ENCODE data around the gene FRMPD1.

The FRMPD1 gene

DNA sequence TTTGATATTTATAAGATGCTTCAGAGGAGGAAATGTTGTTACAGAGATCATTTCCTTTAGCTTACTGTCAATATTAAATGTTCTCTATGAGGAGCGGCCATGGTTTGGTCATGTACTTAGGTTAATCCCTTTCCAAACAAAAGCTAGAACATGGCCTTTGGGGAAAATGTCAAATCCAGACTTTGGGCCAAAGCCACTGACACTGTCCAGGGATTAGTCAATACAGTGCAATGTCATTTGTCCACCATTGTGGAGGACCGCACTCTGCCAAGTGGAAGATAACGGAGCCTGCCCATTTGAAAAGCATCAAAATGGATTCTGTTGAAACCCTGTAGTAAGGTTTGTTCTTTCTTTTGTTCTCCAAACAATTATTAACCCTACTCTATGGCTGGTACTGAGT, 50.1 kb downstream of the FRMPD1 start:
- no peak for DNase-seq (ENCODE audit: low read depth, low spot score)
- TF ChIP-seq, protein P1, sequence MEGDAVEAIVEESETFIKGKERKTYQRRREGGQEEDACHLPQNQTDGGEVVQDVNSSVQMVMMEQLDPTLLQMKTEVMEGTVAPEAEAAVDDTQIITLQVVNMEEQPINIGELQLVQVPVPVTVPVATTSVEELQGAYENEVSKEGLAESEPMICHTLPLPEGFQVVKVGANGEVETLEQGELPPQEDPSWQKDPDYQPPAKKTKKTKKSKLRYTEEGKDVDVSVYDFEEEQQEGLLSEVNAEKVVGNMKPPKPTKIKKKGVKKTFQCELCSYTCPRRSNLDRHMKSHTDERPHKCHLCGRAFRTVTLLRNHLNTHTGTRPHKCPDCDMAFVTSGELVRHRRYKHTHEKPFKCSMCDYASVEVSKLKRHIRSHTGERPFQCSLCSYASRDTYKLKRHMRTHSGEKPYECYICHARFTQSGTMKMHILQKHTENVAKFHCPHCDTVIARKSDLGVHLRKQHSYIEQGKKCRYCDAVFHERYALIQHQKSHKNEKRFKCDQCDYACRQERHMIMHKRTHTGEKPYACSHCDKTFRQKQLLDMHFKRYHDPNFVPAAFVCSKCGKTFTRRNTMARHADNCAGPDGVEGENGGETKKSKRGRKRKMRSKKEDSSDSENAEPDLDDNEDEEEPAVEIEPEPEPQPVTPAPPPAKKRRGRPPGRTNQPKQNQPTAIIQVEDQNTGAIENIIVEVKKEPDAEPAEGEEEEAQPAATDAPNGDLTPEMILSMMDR (IDR thresholded peaks at IDR 0.05; ENCODE audit: low read depth, low read length), result no peak
- H3K4me3 ChIP-seq (ENCODE audit: low read depth, low read length), result no peak overlapping the region
- in situ Hi-C loops (cut with HindIII; ENCODE audit: low sequenced_read_pairs), result no loop called here

DNA sequence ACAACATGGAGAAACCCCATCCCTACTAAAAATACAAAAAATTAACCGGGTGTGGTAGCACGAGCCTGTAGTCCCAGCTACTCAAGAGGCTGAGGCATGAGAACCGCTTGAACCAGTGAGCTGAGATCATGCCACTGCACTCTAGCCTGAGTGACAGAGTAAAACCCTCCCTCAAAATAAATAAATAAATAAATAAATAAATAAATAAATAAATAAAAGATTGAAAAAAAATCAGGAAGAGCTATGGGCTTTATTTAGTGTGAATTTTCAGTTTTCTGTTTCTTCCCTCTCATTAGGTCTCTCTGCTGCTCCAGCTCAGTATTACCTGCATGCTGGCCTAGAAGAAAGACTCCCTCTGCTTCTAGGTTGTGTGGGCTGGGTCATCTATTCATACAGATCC, 55.0 kb downstream of the FRMPD1 start:
- TF ChIP-seq, protein P1 (IDR thresholded peaks at IDR 0.05; ENCODE audit: low read depth, low read length), result no peak
- H3K4me3 ChIP-seq (ENCODE audit: low read depth, low read length), result no peak overlapping the region
- in situ Hi-C loops (cut with HindIII; ENCODE audit: low sequenced_read_pairs), result no loop called here
- DNase-seq (ENCODE audit: low read depth, low spot score), result no peak

DNA sequence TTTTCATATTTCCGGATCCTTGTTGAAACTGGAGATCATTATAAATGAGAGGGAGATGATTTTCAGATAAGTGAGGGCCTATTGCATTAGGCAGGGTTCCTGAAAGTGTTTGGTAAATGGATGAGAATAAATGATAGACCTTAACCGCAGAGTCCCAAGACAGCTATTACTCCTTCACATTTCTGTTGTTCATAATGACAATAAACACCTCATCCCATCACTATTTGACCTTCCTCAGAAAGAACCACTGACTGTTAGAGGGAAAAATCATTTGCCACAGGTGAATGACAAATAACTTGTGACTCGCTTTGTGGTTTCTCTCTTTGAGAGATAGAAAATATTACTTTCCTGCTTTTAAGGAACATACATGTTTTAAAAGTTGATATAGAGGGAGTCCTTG, 55.5 kb downstream of the FRMPD1 start:
- TF ChIP-seq, protein P1 (IDR thresholded peaks at IDR 0.05; ENCODE audit: low read depth, low read length), result no peak
- H3K4me3 ChIP-seq (ENCODE audit: low read depth, low read length), result no peak overlapping the region
- in situ Hi-C loops (cut with HindIII; ENCODE audit: low sequenced_read_pairs), result no loop called here
- DNase-seq (ENCODE audit: low read depth, low spot score), result peak; percentile 6

DNA sequence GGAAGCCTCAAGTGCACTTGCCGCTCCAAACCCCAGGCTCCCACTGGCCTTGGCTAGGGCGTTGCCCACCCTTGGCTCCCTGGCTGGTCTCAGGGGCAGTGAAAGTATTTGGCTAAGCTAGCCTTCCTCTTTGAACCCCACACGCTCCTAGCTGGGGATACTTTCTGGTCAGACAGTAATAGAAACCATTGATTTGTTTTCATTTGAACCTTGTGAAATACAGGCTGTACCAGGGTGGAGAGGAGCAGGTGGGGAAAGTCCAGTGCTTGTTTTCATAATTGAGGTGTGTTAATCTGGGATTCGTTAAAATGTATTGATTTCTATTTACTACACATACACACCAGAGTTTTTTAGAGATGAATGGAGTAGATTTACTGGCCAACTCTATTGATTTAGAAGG, 57.0 kb downstream of the FRMPD1 start:
- in situ Hi-C loops (cut with HindIII; ENCODE audit: low sequenced_read_pairs), result no loop called here
- DNase-seq (ENCODE audit: low read depth, low spot score), result no peak
- TF ChIP-seq, protein P1 (IDR thresholded peaks at IDR 0.05; ENCODE audit: low read depth, low read length), result no peak
- no peak overlapping the region for H3K4me3 ChIP-seq (ENCODE audit: low read depth, low read length)

DNA sequence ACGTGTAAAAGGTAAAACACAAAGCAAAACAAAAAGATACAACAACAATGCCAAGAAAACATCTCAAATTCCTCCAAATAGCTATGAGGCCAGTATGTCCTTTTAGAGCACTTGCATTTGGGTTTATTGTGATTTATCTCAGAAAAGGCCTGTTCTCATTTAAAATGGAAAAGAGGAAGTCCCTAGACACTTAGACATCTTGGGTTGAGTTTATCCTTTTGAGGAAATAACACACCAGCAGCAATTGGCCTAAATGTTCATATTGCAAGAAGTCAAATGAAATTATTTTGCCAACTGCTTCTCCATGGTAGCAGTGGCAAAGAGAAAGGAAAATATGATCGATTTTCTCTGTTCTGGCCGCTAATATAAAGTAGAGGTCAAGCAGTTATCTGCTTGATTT, 59.3 kb downstream of the FRMPD1 start:
- in situ Hi-C loops (cut with HindIII; ENCODE audit: low sequenced_read_pairs), result no loop called here
- TF ChIP-seq, protein P1 (IDR thresholded peaks at IDR 0.05; ENCODE audit: low read depth, low read length), result no peak
- no peak for DNase-seq (ENCODE audit: low read depth, low spot score)
- H3K4me3 ChIP-seq (ENCODE audit: low read depth, low read length), result no peak overlapping the region

DNA sequence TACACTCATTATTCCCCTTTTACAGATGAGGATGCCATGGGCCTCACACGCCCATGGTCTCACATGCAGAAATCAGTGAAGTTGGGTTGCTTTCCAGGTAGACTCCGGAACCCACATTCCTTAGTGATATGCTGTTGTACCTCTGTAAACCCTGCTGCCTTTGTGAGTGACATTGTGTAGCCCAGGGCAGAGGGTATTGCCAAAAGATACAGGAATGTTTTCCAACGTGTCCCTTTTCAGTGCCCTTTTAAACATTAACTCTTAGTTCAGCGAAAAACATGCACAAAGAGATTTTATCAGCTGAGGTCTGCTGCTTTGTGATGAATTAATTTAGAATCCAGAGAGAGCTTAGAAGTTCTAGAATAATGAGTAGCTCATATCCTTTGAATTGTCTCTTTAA, 64.5 kb downstream of the FRMPD1 start:
- in situ Hi-C loops (cut with HindIII; ENCODE audit: low sequenced_read_pairs), result no loop called here
- H3K4me3 ChIP-seq (ENCODE audit: low read depth, low read length), result no peak overlapping the region
- TF ChIP-seq, protein P1 (IDR thresholded peaks at IDR 0.05; ENCODE audit: low read depth, low read length), result no peak
- no peak for DNase-seq (ENCODE audit: low read depth, low spot score)

DNA sequence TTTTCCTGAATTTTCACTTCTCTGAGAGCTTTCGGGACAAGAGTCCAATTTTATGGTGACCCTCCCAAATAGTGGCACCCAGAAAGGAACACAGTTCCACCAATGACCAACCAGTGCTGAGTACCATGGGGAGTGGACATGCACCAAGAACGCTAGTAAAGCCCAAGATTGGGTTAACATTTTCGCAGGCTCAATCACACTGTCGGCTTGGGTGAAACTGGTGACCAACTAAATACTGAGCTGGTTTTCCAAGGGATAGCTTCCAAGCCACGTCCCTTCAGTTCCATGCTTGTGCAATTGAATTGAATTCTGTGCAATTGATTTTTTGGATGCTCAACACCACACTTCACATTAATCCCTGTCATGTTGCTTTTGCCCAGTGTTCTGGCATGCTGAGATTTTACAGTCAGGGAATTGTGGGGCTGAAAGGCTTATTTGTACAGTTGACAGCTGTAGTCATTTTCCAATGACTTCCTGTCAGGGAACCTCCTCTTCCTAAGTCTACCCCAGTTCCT, 65.3 kb downstream of the FRMPD1 start:
- TF ChIP-seq, protein P1 (IDR thresholded peaks at IDR 0.05; ENCODE audit: low read depth, low read length), result no peak
- in situ Hi-C loops (cut with HindIII; ENCODE audit: low sequenced_read_pairs), result no loop called here
- no peak for DNase-seq (ENCODE audit: low read depth, low spot score)
- H3K4me3 ChIP-seq (ENCODE audit: low read depth, low read length), result no peak overlapping the region
